Duodenal mucosa (tissue), 2 donors: ENCODE results near the gene RACK1.
"Not testable (repeated sequence)": the region's sequence is repeated elsewhere in the genome, so short reads cannot be mapped to it uniquely, and the experiment has no call there.

ENCODE experiments used
- H3K27ac ChIP-seq: one replicate; pipeline ENCODE4 v1.7.0; 2013; ENCODE audit warnings: low read depth, low read length
- H3K27me3 ChIP-seq, 2 donors: one replicate each; pipeline ENCODE4 v1.7.0; 2013; ENCODE audit warnings: low read length in 2 of 2, control low read depth in 1 of 2; ENCODE audit not compliant: insufficient read depth in 2 of 2, control insufficient read depth in 1 of 2
- H3K36me3 ChIP-seq, 2 donors: one replicate each; pipeline ENCODE4 v1.7.0; 2013; ENCODE audit warnings: low read length in 2 of 2, control low read depth in 1 of 2; ENCODE audit not compliant: insufficient read depth in 2 of 2, control insufficient read depth in 1 of 2
- H3K4me1 ChIP-seq, 2 donors: one replicate each; pipeline ENCODE4 v1.7.0; 2013; ENCODE audit warnings: low read length in 2 of 2, control low read depth in 1 of 2; ENCODE audit not compliant: insufficient read depth in 2 of 2, control insufficient read depth in 1 of 2
- H3K4me3 ChIP-seq, 2 donors: one replicate each; pipeline ENCODE4 v1.7.0; 2013; ENCODE audit warnings: low read length in 2 of 2, low read depth in 1 of 2
- H3K9ac ChIP-seq, 2 donors: one replicate each; pipeline ENCODE4 v1.7.0; 2013; ENCODE audit warnings: low read length in 2 of 2, low read depth in 1 of 2
- H3K9me3 ChIP-seq, 2 donors: one replicate each; pipeline ENCODE4 v1.7.0; 2013; ENCODE audit warnings: low read length in 2 of 2, control low read depth in 1 of 2; ENCODE audit not compliant: control insufficient read depth in 1 of 2

The RACK1 gene

DNA sequence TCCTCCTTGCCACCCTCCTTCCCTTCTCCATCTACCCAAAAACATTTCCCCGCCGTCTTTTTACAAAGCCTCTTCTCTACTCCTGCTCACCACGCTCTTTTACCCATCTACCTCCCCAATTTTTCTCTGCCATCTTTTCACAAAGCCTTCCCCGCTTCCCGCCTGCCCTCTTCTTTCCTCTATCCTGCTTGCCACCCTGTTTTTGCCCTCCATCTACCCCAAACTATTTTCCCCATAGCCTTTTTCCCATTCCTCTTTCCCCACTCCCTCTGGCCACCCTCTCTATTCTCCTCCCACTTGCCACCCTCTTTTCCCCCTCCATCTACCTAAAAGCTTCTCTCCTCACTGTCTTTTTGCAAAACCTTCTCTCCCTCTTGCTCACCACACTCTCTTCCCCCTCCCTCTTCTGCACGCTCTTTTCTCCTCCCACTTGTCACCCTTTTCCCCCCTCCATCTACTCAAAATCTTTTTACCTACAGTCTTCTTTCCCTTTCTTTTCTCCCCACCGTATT, 36.6 kb upstream of the RACK1 start:
- Histone ChIP-seq H3K9ac (no peak overlapping the region), H3K27ac (no peak overlapping the region), H3K9me3 (peaks cover 0 to 2% of the 10 kb centered on the region in 2 donors), H3K27me3 (no peaks in the 10 kb centered on the region), H3K4me3 (no peak overlapping the region), H3K4me1 (no peaks in the 10 kb centered on the region), H3K36me3 (no peaks in the 10 kb centered on the region)

DNA sequence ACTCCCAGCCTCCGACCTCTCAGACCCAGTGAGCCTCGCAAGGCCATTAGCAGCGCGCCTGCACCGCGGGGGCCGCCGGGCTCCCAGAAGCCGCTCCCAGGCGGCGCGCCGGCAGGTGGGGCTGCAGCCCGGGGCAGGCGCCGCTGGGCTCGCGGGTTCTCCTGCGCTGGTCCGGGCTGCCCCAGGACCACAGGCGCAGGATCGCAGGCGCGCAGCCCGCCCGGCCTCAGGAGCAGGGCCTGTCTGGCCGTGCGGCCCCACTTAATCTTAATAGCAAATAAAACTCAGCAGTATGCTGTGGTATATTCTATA, 29.7 kb upstream of the RACK1 start:
- H3K9me3 ChIP-seq, H3K4me1 ChIP-seq, H3K9ac ChIP-seq, H3K27me3 ChIP-seq, H3K36me3 ChIP-seq, H3K4me3 ChIP-seq, H3K27ac ChIP-seq: not testable (repeated sequence)

DNA sequence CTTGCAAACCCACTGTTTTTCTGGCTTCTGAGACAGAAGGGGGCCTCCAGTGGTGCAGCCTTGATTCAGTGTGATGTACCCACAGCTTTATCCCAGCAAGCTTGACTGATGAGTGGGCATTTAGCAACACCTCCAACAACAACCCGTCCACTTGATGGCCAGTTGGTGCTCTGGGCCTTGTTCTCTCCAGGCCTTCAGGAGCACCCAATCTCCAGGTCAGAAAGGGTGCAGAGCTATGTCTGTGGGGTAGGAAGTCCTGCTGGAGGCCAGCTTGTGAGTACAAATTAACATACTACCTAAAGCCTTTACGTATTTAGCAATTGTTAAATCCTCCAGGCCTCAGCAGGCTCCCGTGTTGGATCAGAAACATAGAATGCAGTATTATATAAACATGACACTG, 27.4 kb upstream of the RACK1 start:
- H3K9ac ChIP-seq: no peak overlapping the region
- peaks cover 0 to under 1% of the 10 kb centered on the region in 2 donors for H3K9me3 ChIP-seq
- H3K4me1 ChIP-seq: no peaks in the 10 kb centered on the region
- H3K4me3 ChIP-seq: no peak overlapping the region
- no peak overlapping the region for H3K27ac ChIP-seq
- no peaks in the 10 kb centered on the region for H3K27me3 ChIP-seq
- no peaks in the 10 kb centered on the region for H3K36me3 ChIP-seq

DNA sequence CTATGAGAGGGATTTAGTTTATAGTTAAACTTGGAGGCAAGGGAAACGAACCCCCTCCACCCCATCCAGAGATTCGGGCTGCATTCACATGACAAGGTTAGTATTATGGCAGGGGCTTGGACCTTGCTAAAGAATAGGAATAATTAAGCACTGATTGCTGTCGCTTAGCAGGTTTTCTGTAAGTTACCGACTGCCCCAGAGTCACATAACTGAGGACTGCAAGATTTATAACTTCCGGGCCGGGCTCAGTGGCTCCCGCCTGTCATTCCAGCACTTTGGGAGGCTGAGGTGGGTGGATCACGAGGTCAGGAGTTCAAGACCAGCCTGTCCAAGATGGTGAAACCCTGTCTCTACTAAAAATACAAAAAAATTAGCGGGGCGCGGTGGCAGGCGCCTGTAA, 24.2 kb upstream of the RACK1 start:
- not testable (repeated sequence) for H3K9ac ChIP-seq, H3K36me3 ChIP-seq, H3K27ac ChIP-seq

DNA sequence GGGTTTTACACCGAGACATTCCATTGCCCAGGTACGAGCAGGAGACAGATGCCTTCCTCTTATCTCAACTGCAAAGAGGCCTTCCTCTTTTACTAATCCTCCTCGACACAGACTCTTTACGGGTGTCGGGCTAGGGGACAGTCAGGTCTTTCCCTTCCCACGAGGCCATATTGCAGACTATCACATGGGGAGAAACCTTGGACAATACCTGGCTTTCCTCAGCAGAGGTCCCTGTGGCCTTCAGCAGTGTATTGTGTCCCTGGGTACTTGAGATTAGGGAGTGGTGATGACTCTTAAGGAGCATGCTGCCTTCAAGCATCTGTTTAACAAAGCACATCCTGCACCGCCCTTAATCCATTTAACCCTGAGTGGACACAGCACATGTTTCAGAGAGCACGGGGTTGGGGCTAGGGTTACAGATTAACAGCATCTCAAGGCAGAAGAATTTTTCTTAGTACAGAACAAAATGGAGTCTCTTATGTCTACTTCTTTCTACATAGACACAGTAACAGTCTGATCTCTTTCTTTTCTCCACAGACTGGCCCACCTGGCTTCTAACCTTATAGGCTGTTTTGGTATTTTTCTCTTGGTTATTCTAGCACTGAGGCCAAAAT, 23.7 kb upstream of the RACK1 start:
- H3K27ac ChIP-seq, H3K4me3 ChIP-seq, H3K36me3 ChIP-seq: not testable (repeated sequence)

More for the DNA sequence above, 24.2 kb upstream of the RACK1 start:
- not testable (repeated sequence) for H3K9me3 ChIP-seq, H3K27me3 ChIP-seq, H3K4me1 ChIP-seq, H3K4me3 ChIP-seq

DNA sequence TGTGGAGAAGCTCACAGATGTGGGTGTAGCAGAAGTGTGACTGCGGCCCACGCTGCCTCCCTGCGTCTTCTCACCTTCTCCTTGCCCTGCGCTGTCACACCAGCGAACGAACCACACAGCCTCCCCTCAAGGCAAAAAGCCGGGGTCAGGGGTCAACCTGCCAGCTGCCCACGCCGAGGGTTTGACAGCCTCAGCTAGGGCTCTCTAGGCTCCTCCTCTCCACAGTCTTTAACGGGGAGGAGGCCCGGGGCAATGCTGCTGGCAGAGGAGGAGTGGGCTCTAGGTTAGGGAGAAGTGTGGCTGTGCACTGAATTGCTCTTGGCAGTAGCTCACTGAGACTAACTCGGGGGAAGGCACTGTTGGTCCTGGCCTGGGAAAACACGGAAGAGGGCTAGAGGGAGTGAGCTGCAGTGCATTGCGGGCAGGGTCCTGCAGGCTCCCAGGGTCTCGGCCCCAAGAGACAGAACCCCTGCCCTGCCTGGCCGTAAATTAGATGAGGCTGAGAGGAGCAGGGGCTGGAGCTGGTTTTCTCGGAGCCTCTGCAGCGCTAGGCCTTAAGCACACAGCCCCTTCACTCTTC, 21.5 kb upstream of the RACK1 start:
- no peak overlapping the region for H3K4me3 ChIP-seq
- no peak overlapping the region for H3K27ac ChIP-seq
- no peak overlapping the region for H3K9ac ChIP-seq
- no peaks in the 10 kb centered on the region for H3K9me3 ChIP-seq
- H3K27me3 ChIP-seq: no peaks in the 10 kb centered on the region
- H3K36me3 ChIP-seq: peaks cover 5 to 7% of the 10 kb centered on the region in 2 donors
- peaks cover under 1 to 8% of the 10 kb centered on the region in 2 donors for H3K4me1 ChIP-seq

More for the DNA sequence above, 23.7 kb upstream of the RACK1 start:
- H3K27me3 ChIP-seq, H3K4me1 ChIP-seq, H3K9me3 ChIP-seq, H3K9ac ChIP-seq: not testable (repeated sequence)

DNA sequence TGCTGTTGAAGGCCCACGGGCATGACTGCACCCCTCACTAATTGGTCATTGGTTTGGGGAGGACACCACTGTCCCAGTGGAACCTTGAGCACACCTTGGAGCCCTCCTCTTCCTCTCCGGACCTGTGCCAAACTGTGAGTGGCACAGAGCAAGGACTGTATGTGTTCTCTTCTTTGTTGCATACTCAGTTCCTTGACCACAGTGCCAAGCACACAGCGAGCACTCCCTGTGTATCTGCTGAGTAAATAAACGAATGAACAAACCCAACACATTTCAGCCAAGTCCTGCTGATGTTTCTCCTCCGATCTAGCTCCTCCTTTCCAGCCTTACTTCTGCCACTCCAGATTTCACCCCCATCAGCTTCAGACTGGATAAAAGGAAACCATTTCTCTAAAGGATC, 19.9 kb upstream of the RACK1 start:
- Histone ChIP-seq H3K9ac (no peak overlapping the region), H3K27ac (no peak overlapping the region)

DNA sequence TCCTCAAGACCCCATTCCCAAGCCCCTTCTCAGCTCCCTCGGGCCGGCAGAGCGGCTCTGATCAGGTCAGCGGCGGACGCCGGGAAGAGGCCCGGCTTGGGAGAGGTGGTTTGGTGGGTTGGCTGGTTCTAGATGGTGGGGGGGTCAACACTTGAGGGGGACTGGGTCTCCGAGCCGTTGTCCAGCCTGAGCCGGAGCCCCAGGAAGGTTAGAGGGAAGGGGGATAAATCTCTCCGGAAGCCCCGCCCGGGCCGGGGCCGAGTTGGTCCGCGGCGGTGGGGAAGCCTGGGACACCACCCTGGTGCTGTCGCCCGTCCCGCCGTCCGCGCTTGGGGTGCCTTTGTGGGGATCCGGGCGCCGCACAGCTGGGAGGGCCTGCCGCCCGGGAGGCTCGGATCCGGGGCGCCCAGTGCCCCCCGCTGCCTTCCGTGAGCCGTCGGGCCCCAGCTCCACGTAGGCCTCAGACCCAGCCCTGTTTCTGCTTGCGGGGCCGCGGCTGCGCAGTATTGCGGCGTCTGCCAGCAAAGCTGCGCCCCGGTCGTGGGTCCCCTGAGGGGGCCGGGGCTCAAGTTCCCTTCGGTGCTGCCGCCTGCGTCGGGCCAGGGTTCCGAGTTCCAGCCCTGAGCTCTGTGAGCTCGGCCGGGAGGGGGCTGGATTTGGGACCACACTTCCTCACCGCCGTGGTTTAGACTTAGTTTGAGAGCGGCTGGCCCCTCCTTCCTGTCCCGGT, 17.8 kb upstream of the RACK1 start:
- peak overlapping the region; percentile 98 to 99 for H3K4me3 ChIP-seq
- H3K27me3 ChIP-seq: no peaks in the 10 kb centered on the region
- H3K9me3 ChIP-seq: no peaks in the 10 kb centered on the region
- peak overlapping the region; percentile 94 to 100 for H3K9ac ChIP-seq
- H3K4me1 ChIP-seq: peaks cover 26 to 34% of the 10 kb centered on the region in 2 donors
- peaks cover 7 to 10% of the 10 kb centered on the region in 2 donors for H3K36me3 ChIP-seq
- peak overlapping the region; percentile 96 for H3K27ac ChIP-seq

More for the DNA sequence above, 19.9 kb upstream of the RACK1 start:
- no peaks in the 10 kb centered on the region for H3K27me3 ChIP-seq
- no peak overlapping the region for H3K4me3 ChIP-seq
- peaks cover 5 to 7% of the 10 kb centered on the region in 2 donors for H3K36me3 ChIP-seq
- H3K4me1 ChIP-seq: peaks cover 15 to 23% of the 10 kb centered on the region in 2 donors
- H3K9me3 ChIP-seq: no peaks in the 10 kb centered on the region

DNA sequence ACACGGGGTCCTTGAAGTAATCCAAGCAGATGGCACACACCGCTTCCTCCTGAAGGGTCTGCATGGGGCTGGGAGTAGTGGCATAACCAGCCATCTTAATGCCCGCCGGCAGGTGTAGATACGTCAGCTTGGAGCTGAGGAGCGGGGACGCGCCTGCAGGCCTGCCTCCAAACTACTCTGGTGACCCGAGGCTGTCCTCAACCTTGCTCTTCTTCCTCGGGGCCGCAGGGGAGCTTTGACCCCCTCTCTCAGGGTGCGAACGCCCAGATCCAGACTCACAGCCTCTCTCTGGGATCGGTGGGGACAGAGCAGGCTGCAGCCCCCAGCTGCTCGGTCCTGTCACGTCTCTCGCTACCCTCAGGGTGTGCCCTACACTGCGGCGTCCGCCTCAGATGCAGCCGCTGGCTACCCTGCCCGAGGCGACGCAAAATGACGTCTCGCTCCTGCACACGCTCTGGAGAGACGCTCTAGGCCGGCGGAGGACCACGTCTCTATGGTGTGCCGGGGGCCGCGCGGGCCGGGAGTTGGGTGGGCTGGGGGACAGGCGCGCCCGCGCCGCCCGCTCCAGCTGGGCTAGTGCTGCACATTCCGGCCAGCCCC, 17.1 kb upstream of the RACK1 start, which contains the start of gene TRIM52:
TSS of gene TRIM52 (minus strand) at position 424 of the 600 bp plus-strand sequence. CDS start at position 94, 330 bp downstream.
- Histone ChIP-seq H3K9ac (peak within 1 kb of the TSS; percentile 94 to 100), H3K4me1 (peaks cover 30 to 36% of the 10 kb centered on the region in 2 donors), H3K27me3 (no peaks in the 10 kb centered on the region), H3K36me3 (peaks cover 10 to 13% of the 10 kb centered on the region in 2 donors), H3K4me3 (peak within 1 kb of the TSS; percentile 98 to 99), H3K9me3 (no peaks in the 10 kb centered on the region), H3K27ac (peak within 1 kb of the TSS; percentile 96)
